ENCODE results near the gene GNAZ. TPM values are rescaled to one million over a fixed set of nuclear protein-coding genes. Genes with fewer than 3 reads are reported as not detected.

GNAZ gene
- total and polyA plus RNA-seq, 2 of the 8 experiments (the other 6 are each of a cell fraction or from before 2014, with no cell fraction given), result 6.6 to 9.6 TPM

GRCh38 chr22:23037429-23038333, 32.6 kb upstream of the GNAZ start (continued):
- TF ChIP-seq CHD7 (IDR thresholded peaks at IDR 0.05; ENCODE audit: insufficient replicate concordance, low read length) (no peak), RXRA (IDR thresholded peaks at IDR 0.05; ENCODE audit: insufficient read depth, low read depth, low read length) (no peak), CTCF (IDR thresholded peaks at IDR 0.05; ENCODE audit: control extremely low read depth in 1 of 3, insufficient read depth in 1 of 3, low read depth in 1 of 3, low read length in 3 of 3) (no peak)
